ENCODE measurements around the gene COL26A1.

Gene COL26A1

DNA sequence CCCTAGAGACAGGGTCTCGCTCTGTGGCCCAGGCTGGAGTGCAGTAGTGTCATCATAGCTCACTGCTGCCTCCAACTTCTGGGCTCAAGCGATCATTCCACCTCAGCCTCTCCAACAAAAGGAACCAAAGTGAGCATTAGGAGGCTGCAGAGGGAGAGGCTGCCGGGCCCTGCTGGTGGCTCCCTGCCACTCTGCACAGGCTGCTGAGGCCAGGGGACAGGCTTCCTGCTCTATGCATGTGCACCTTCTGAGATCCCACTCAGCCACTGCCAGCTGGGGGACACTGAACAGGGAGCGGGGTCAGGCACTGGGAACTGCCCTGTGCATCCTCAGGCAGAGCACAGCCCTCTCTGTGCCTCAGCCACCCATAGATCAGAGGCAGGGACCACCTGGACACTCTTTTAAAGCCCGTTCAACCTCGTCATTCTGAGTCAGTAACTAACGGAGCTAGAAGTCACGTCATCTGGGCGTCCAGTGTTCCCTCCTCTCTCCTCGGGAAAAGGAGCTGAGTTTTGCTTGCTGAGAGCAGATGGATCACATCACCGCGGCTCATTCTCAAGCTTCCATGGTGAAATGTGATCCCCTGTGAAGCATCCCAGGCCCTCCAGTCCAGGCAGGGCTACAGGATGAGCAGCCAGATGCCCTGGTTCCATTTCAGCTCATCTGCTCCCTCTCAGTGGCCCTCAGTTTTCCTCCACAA is 156.8 kb downstream of the COL26A1 start:
- Mint-ChIP-seq H3K4me3 (no peak overlapping the region), H3K9me3 (peaks cover 3% of the 10 kb centered on the region), H3K27me3 (peaks cover 2% of the 10 kb centered on the region), H3K4me1 (no peaks in the 10 kb centered on the region), H3K27ac (no peak overlapping the region), H3K36me3 (no peaks in the 10 kb centered on the region)
- ATAC-seq (ENCODE audit: low read depth) (no peak), DNase-seq (ENCODE audit: low spot score in 2 of 2) (no peak)

GRCh38 chr7:101521430-101521925 is 158.8 kb downstream of the COL26A1 start:
- Mint-ChIP-seq H3K9me3 (peaks cover 3% of the 10 kb centered on the region), H3K4me1 (no peaks in the 10 kb centered on the region)

GRCh38 chr7:101522021-101522420 is 159.3 kb downstream of the COL26A1 start:
- ATAC-seq (ENCODE audit: low read depth) (no peak), DNase-seq (ENCODE audit: low spot score in 2 of 2) (no peak)
- Mint-ChIP-seq H3K9me3 (peaks cover 3% of the 10 kb centered on the region), H3K4me1 (no peaks in the 10 kb centered on the region), H3K36me3 (no peaks in the 10 kb centered on the region), H3K27me3 (peaks cover 6% of the 10 kb centered on the region), H3K4me3 (no peak overlapping the region), H3K27ac (no peak overlapping the region)

More at GRCh38 chr7:101521430-101521925, 158.8 kb downstream of the COL26A1 start:
- H3K27me3 Mint-ChIP-seq: peaks cover 3% of the 10 kb centered on the region
- no peaks in the 10 kb centered on the region for H3K36me3 Mint-ChIP-seq
- DNase-seq (ENCODE audit: low spot score in 2 of 2) (no peak), ATAC-seq (ENCODE audit: low read depth) (no peak)
- H3K4me3 Mint-ChIP-seq: no peak overlapping the region
- H3K27ac Mint-ChIP-seq: no peak overlapping the region

- H3K27ac Mint-ChIP-seq: no peak overlapping the region
- no peak for ATAC-seq (ENCODE audit: low read depth)
- H3K9me3 Mint-ChIP-seq: peaks cover 3% of the 10 kb centered on the region
- no peak overlapping the region for H3K4me3 Mint-ChIP-seq
- peaks cover 23% of the 10 kb centered on the region for H3K27me3 Mint-ChIP-seq
- no peaks in the 10 kb centered on the region for H3K36me3 Mint-ChIP-seq
- DNase-seq (ENCODE audit: low spot score in 2 of 2): no peak
- no peaks in the 10 kb centered on the region for H3K4me1 Mint-ChIP-seq
Measured at GRCh38 chr7:101527844-101528667, 165.4 kb downstream of the COL26A1 start.

GRCh38 chr7:101529560-101529959 is 166.9 kb downstream of the COL26A1 start:
- ATAC-seq (ENCODE audit: low read depth) (no peak), DNase-seq (ENCODE audit: low spot score in 2 of 2) (no peak)
- Mint-ChIP-seq H3K4me1 (no peaks in the 10 kb centered on the region), H3K4me3 (no peak overlapping the region), H3K9me3 (peaks cover 3% of the 10 kb centered on the region), H3K27ac (no peak overlapping the region), H3K27me3 (peaks cover 28% of the 10 kb centered on the region), H3K36me3 (no peaks in the 10 kb centered on the region)

DNA sequence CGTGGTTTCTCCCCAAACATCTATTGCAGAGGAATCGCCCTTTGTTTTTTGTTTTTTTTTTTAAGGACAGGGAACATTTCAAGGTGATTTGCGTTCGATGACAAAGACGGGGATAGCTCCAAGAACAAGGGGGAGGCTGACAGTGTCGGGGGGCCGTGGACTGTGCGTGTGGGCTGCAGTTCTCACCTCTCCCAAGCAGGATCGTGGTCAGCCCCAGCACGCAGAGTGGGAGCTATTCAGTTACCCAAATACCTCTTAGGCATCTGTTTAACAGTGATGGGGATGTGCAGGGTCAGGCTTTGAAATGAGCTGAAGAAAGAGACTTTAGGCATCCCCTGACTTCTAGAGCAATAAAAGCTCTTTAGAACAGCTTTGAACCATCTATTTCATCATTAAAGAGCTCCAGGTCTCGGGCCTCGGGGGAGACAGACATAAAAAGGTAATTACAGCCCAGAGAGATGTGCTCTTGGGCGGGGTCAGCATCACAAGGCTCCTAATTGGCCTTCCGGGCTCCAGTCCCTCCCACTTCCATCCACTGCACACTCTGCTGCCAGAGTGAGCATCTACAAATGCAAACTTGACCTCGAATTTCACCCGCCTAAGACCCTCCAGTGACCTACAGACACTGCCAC is 169.2 kb downstream of the COL26A1 start:
- Mint-ChIP-seq H3K9me3 (peaks cover 3% of the 10 kb centered on the region), H3K4me3 (no peak overlapping the region)
- ATAC-seq (ENCODE audit: low read depth): no peak

GRCh38 chr7:101532400-101533102 is 169.9 kb downstream of the COL26A1 start:
- Mint-ChIP-seq H3K36me3 (no peaks in the 10 kb centered on the region), H3K9me3 (peaks cover 3% of the 10 kb centered on the region), H3K27me3 (peaks cover 27% of the 10 kb centered on the region), H3K4me3 (no peak overlapping the region), H3K27ac (no peak overlapping the region), H3K4me1 (no peaks in the 10 kb centered on the region)
- DNase-seq (ENCODE audit: low spot score in 2 of 2): no peak
- no peak for ATAC-seq (ENCODE audit: low read depth)

More for the DNA sequence above, 169.2 kb downstream of the COL26A1 start:
- Mint-ChIP-seq H3K27me3 (peaks cover 29% of the 10 kb centered on the region), H3K4me1 (no peaks in the 10 kb centered on the region), H3K27ac (no peak overlapping the region), H3K36me3 (no peaks in the 10 kb centered on the region)
- DNase-seq (ENCODE audit: low spot score in 2 of 2): no peak

- ATAC-seq (ENCODE audit: low read depth) (no peak), DNase-seq (ENCODE audit: low spot score in 2 of 2) (no peak)
- no peaks in the 10 kb centered on the region for H3K36me3 Mint-ChIP-seq
- H3K27me3 Mint-ChIP-seq: peaks cover 27% of the 10 kb centered on the region
- no peak overlapping the region for H3K4me3 Mint-ChIP-seq
- H3K9me3 Mint-ChIP-seq: peaks cover 3% of the 10 kb centered on the region
- H3K27ac Mint-ChIP-seq: no peak overlapping the region
- no peaks in the 10 kb centered on the region for H3K4me1 Mint-ChIP-seq
Measured at GRCh38 chr7:101533103-101533465, 170.4 kb downstream of the COL26A1 start.

- Mint-ChIP-seq H3K27me3 (peaks cover 24% of the 10 kb centered on the region), H3K4me3 (no peak overlapping the region), H3K9me3 (peaks cover 3% of the 10 kb centered on the region), H3K4me1 (peaks cover 1% of the 10 kb centered on the region), H3K27ac (no peak overlapping the region), H3K36me3 (no peaks in the 10 kb centered on the region)
- DNase-seq (ENCODE audit: low spot score in 2 of 2) (no peak), ATAC-seq (ENCODE audit: low read depth) (no peak)
Measured at GRCh38 chr7:101534015-101534803, 171.5 kb downstream of the COL26A1 start.

DNA sequence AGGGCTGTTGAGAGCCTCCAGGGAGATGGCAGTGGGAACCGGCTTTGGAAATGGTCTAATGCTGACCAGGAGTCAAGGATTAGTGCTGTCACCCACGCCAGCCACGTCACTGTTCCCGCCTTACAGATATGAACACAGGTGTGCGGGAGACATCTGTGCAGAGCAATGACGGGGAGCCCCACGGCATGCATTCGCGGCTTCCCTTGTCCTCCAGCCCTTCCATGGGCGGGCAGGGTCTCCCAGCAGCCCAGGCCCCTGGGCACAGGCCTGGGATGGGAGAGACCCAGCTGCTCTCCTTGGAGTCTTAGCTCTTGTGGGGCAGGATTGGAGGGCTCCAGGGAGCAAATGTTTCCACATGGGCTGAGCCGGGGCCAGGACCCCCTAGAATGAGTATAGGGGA is 172.2 kb downstream of the COL26A1 start:
- ATAC-seq (ENCODE audit: low read depth) (no peak), DNase-seq (ENCODE audit: low spot score in 2 of 2) (no peak)
- Mint-ChIP-seq H3K4me3 (no peak overlapping the region), H3K4me1 (peaks cover 2% of the 10 kb centered on the region), H3K27ac (no peak overlapping the region), H3K9me3 (peaks cover under 1% of the 10 kb centered on the region), H3K27me3 (peaks cover 20% of the 10 kb centered on the region), H3K36me3 (no peaks in the 10 kb centered on the region)

DNA sequence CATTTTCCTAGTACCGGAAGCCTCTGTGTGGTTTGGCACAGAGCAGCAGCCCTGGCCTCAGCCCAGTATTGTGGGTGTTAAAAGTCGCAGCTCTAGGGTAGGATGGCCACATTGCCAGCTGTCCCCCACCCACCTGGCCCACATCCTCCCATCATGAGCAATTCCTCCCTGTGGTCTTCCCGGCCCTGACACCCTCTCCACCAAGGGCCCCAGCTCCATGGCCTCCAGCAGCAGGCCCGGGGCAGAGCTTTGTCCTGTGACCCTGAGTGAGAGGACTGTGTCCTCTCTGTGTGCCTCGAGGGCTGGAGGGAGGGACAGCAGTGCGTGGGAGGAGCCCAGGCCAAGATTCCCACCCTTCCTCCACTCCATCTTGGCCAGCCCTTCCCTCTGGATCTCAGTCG is 172.7 kb downstream of the COL26A1 start:
- Mint-ChIP-seq H3K4me1 (peaks cover 2% of the 10 kb centered on the region), H3K36me3 (no peaks in the 10 kb centered on the region), H3K27me3 (peaks cover 18% of the 10 kb centered on the region), H3K27ac (no peak overlapping the region), H3K9me3 (no peaks in the 10 kb centered on the region), H3K4me3 (no peak overlapping the region)
- DNase-seq (ENCODE audit: low spot score in 2 of 2): no peak
- no peak for ATAC-seq (ENCODE audit: low read depth)

DNA sequence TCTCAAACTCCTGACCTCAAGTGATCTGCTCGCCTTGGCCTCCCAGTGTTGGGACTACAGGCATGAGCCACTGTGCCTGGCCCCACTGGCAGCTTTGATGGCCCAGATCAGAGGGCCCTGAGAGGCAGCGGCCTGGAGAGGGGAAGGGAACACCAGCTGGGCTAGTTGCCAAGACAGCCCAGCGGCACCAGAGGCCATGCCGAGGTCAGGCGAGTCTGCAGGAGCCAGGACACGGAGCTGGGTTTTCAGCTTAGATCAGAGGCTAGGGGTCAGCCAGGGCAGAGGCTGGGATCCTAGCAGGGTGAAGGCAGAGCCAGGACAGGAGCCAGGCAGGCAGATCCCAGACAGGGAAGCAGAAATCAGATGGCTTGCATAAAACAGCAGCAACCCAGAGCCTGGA is 173.6 kb downstream of the COL26A1 start:
- no peaks in the 10 kb centered on the region for H3K36me3 Mint-ChIP-seq
- no peak overlapping the region for H3K4me3 Mint-ChIP-seq
- peaks cover 18% of the 10 kb centered on the region for H3K27me3 Mint-ChIP-seq
- H3K9me3 Mint-ChIP-seq: no peaks in the 10 kb centered on the region
- H3K27ac Mint-ChIP-seq: no peak overlapping the region
- DNase-seq (ENCODE audit: low spot score in 2 of 2): no peak
- no peak for ATAC-seq (ENCODE audit: low read depth)
- peaks cover 2% of the 10 kb centered on the region for H3K4me1 Mint-ChIP-seq

GRCh38 chr7:101536668-101537067 is 174.0 kb downstream of the COL26A1 start:
- H3K4me3 Mint-ChIP-seq: no peak overlapping the region
- peaks cover 2% of the 10 kb centered on the region for H3K4me1 Mint-ChIP-seq
- H3K9me3 Mint-ChIP-seq: no peaks in the 10 kb centered on the region
- H3K27me3 Mint-ChIP-seq: peaks cover 18% of the 10 kb centered on the region
- DNase-seq (ENCODE audit: low spot score in 2 of 2) (no peak), ATAC-seq (ENCODE audit: low read depth) (no peak)
- no peak overlapping the region for H3K27ac Mint-ChIP-seq
- H3K36me3 Mint-ChIP-seq: no peaks in the 10 kb centered on the region

All from memory B cell (primary cell).